Esophagus squamous epithelium (tissue), 4 donors: Measurements from ENCODE around the gene STK17A.

Experiments
- CTCF ChIP-seq, 6 experiments: fragments of 450-650 bp in 4 of 6; fragments of 200-600 bp in 2 of 6; sonication (generic) in 2 of 6; IDR thresholded peaks; one replicate each; pipeline ENCODE4 v1.5.1; 2016 to 2019; ENCODE audit warnings: antibody characterized with exemption in 6 of 6, mild to moderate bottlenecking in 4 of 6, moderate library complexity in 4 of 6
- POLR2A ChIP-seq, 4 donors: fragments of 450-650 bp; IDR thresholded peaks; one replicate each; pipeline ENCODE4 v1.6.1; 2017; ENCODE audit warnings: antibody characterized with exemption in 4 of 4, mild to moderate bottlenecking in 4 of 4, moderate library complexity in 3 of 4

DNA sequence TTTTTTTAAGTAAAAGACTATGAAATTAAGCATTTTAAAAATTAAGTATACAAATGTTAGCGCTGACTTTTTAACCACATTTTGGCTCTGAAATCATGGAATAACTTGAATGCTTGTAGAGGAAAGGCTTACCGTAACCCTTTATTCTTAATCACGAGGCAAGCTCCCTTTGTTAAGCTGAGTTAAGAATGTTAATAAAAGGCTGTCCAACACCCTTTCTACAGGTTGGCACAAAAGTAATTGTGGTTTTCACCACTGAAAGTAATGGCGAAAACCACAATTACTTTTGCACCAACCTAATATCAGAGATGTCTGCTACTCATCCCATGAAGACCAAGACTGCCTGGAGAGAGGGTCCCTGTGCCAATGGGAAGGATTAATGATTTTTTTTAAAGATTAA, 70.6 kb downstream of the STK17A start:
- no peak for TF ChIP-seq CTCF (IDR thresholded peaks at IDR 0.05)
- TF ChIP-seq POLR2A (IDR thresholded peaks at IDR 0.05), result no peak
